Lower leg skin (tissue), 3 donors: ENCODE results near the gene RPL38.

ENCODE experiments used
- POLR2A ChIP-seq, 2 donors: fragments of 450-650 bp; IDR thresholded peaks; one replicate each; pipeline ENCODE4 v1.6.1; 2016 to 2017; ENCODE audit warnings: antibody characterized with exemption in 2 of 2, mild to moderate bottlenecking in 1 of 2, moderate library complexity in 1 of 2
- TF ChIP-seq, protein P1 (sequence below), 3 donors: fragments of 450-650 bp; IDR thresholded peaks; one replicate each; pipeline ENCODE4 v1.5.1; 2016; ENCODE audit warnings: antibody characterized with exemption in 3 of 3, mild to moderate bottlenecking in 3 of 3, moderate library complexity in 2 of 3

DNA sequence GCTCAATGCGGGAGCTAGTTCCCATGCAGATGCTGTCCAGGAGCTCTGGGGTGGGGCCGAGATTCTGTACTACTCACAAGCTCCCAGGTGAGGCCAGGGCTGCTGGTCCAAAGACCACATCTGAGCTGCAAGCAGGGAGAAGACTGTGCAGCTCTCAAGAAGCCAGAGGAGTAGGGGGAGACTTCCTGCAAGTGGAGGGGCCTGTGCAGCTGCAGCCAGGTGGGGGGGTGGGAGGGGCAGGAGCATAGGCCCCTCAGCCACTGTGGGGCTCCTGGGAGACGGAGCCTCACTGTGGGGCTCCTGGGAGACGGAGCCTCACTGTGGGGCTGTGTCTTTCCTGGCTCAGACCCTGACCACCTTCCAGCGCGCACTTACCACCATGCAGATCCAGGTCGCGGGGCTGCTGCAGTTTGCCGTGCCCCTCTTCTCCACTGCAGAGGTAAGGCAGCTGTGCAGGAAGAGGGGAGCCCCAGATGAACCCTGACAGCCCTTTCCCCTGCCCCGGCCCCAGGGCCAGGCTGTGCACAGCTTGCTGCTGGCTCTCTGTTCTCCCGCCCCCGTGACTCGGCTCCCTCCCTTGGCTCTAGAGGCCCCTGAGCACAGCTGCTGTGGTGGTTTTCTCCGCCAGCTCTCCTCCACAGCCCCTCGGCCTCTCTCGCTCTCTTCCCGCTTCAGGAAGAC lies 46.3 kb downstream of the RPL38 start:
- TF ChIP-seq, protein P1, sequence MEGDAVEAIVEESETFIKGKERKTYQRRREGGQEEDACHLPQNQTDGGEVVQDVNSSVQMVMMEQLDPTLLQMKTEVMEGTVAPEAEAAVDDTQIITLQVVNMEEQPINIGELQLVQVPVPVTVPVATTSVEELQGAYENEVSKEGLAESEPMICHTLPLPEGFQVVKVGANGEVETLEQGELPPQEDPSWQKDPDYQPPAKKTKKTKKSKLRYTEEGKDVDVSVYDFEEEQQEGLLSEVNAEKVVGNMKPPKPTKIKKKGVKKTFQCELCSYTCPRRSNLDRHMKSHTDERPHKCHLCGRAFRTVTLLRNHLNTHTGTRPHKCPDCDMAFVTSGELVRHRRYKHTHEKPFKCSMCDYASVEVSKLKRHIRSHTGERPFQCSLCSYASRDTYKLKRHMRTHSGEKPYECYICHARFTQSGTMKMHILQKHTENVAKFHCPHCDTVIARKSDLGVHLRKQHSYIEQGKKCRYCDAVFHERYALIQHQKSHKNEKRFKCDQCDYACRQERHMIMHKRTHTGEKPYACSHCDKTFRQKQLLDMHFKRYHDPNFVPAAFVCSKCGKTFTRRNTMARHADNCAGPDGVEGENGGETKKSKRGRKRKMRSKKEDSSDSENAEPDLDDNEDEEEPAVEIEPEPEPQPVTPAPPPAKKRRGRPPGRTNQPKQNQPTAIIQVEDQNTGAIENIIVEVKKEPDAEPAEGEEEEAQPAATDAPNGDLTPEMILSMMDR (IDR thresholded peaks at IDR 0.05): no peak
- no peak for TF ChIP-seq POLR2A (IDR thresholded peaks at IDR 0.05)
